HG03521 (cell line): ENCODE data around the gene DGKD.

Experiments
- ATAC-seq: cut with Tn5 transposase; IDR thresholded peaks from one replicate; pipeline ENCODE4 v1.9.1; 2021; ENCODE audit warnings: mild to moderate bottlenecking, moderate library complexity; ENCODE audit not compliant: unreplicated experiment

Gene DGKD

DNA sequence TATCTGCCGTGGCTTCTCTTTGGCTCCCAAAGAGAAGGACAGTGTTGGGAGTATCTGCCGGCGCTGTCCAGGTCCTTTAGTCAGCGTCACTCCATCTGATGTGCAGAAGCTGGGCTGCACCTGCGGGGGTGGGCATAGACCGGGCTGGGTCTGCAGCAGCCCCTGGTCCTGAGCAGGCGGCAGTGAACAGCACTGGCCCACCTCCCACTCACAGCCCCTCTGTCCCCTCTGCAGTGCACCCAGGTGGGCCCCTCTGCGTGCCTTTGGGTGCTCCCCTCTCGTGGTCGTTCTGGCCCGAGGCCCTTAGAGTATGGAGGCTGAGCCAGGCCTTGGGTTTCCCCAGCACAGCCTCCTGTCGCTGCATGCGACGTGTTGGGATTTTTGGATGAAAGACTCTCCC, 116.5 kb downstream of the DGKD start:
- no peak for ATAC-seq

DNA sequence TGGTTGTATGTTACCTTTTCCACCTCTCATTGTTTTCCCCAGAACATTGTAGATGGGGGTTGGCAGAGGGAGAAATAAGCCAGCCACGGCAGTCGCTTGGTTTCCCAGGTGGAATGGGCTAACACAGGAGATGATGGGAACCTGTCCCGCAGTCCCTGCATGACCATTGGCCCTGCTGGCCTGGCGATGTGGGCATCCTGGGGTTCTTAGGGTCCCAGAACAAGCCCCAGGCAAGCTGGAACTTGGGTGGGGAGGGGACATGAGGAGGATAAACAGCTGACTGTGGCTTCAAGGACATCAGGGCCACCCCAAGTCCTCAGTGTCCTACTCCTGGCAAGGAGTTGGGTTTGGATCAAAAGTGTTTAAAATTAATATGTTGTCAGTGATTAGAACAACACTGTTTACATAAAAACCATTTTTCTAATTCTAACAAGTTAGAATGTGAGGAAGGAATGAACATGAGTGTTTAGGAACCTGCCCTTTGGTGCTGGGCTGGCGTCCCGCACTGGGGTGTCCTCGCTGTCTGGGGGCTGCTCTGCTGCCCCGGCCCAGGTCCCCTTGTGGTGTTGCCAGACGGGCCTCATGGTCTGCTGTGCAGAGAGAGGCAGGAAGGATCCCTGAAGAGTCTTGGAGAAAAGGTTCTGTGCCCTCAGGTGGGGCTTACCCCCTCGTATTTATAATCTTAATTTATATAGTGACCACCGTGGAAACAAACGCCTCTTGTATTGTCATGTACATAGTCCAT, 117.2 kb downstream of the DGKD start:
- no peak for ATAC-seq

DNA sequence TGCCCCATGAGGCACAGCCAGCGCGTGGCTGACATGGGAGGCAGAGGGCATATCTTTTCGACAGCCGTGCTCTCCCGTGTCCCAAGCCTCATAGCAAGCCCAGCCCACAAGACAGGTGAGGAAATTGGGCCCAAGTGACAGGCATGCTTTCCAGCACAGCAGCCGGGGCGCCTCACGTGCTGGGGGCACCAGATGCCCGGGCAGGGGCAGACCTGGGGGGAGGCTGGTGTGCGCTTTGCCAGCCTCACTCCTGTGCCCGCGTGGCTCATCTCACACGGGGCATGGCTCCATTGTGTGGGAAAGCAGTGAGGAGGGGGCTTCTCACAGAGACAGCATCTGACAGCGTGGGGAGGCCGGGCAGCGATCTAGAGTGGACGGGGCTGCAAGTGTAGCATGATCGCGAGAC, 119.1 kb downstream of the DGKD start:
- ATAC-seq = no peak

DNA sequence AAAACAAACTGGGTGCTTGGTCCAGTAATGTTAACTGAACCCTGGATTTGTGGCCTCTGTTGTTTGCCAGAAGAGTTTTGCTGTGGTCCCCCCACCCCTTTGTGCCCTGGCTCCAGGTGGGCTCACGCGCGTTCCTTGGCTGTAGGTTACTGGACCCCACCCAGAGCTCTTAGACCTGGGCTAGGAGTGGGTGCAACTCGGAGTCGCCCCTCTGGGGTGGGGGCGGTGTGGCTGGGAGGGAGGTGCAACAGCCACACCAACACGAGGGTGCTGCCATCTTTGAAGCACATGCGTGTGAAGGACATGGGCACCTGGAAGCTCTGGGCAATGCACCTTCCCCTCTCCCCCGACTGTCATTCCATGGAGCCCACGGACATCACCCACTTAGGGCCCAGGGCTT, 119.6 kb downstream of the DGKD start:
- no peak for ATAC-seq

DNA sequence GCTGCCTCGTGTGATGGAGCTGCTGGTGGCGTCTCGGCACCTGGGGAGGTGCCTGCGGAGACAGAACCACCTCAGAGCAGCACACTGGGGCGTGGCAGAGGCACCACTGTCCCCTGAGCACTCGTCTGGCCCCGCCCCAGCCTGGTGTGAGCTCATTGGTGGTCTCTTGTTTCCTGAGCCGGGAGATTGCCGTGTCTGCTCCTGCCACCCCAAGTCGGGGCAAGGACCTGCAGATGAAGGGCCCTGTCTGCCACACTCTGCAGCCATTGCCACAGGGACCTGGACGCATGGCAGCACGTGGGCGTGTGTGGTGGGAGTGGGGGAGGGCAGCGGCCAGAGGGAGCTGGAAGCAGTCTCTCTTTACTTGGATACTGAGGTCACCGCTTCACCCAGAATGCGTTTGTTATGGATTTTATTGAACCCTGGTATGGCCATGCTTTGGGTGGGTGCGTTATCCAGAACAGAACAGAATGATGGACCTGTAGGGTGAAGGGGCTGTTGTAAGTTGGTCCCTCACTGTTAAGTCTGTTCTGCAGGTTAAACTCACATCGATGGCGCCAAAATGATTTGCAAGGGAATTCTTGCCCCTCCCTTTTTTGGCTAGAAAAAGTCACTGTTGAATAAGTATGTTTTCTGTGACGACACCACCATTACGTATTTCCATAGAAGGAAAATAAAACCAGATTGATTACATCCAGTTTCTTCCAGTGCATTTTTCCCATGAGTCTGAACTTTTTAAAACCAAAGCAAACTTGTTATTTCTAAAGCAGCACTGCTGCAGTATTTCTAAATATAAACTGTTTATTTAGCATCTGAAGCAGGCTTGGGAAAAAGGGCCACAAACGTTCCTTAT, 120.2 kb downstream of the DGKD start:
- ATAC-seq = no peak

DNA sequence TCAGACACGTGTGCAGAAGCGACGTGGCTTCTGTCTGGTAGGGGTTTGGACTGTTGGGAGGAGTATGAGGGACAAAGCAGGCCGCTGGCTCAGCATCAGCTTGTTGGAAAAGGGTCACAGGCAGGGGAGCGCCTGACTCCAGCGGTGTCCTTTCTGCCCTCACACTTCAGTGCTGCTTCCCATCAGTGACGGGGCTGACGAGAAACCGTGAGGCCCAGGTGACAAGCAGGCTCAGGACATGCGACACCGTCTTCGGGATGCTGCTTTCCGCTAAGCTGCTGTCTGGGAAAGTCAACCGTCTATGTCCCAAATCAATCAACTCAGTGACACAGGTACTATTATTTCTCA, 121.7 kb downstream of the DGKD start:
- ATAC-seq = no peak

DNA sequence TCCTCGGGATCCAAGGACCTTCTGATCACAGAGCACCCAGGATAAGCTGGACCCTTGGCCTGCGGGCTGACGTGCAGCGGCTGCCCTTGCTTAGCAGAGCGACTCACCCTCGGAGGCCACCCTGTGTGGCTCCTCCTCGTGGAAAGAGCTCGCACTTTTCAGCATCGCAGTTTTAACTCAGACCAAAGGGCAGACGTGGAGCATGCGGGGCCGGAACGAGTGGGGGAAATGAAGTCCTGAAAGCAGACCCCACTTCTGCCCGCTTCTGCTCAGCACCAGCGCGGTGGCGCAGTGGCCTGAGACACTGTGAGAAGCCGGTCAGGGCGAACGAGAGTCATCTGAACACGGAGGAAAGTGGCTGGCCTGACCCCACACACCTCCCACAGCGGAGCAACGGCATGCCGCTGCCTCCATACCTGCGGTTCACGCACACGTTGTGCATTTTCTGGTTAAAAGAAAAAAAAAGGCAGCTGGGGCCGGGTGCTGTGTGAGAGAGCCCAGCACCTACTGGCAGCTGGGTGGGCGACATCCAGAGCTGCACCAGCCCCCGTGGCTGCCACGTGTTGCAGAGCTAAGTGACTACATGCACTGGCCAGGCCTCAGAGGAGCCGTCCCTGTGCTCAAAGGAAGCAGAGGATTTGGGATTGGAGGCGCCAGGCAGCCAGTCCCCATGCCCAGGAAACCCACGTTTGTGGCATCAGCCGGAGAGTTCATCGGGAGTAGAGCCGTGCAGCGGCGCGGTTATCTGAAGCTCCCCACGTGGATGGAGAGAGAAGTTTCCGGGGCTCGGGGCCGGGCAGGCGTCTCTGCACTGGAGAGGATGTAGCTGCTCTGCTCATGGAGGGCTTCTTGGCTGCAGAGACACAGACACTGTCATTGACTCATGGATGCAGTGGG, 122.6 kb downstream of the DGKD start:
- no peak for ATAC-seq

DNA sequence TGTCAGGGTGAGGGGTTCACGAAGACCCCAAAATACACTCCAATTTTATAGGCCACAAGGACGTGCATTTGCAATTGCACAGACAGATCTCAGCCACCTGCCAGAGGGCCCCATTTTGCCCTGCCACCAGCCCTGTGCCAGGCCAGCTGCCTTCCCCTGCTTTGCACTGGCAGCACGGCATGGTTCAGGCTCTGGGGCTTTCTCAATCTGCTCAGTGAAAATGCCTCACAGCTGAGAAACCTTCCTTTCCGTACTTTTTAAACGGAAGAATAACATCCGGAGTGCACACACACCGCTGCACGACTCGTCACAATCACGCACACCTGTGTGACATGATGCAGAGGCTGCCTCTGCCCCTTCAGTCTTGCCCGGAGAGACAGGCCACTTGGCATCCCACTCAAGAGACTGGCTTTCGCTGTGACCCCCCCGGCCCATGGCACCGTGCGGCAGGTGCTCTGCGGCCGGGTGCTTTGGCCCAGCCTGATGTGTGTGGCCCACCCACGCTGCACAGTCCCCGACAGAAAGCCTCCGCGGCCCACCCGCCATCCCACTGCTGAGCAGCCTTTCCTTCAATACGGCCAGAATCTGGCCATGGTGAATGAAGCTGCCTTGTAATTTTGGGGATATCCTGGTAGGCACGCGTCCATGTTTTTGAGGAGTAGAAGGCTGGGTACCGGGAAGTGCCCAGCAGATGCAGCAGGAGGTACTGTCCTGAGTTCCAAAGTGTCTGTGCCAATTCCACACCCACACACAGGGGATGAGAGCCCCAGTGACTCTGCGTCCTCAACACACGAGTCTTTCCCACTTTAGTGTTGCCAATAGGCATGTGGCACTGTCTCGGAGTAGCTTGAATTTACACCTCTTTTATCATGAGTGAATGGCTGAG, 123.5 kb downstream of the DGKD start:
- ATAC-seq = no peak

DNA sequence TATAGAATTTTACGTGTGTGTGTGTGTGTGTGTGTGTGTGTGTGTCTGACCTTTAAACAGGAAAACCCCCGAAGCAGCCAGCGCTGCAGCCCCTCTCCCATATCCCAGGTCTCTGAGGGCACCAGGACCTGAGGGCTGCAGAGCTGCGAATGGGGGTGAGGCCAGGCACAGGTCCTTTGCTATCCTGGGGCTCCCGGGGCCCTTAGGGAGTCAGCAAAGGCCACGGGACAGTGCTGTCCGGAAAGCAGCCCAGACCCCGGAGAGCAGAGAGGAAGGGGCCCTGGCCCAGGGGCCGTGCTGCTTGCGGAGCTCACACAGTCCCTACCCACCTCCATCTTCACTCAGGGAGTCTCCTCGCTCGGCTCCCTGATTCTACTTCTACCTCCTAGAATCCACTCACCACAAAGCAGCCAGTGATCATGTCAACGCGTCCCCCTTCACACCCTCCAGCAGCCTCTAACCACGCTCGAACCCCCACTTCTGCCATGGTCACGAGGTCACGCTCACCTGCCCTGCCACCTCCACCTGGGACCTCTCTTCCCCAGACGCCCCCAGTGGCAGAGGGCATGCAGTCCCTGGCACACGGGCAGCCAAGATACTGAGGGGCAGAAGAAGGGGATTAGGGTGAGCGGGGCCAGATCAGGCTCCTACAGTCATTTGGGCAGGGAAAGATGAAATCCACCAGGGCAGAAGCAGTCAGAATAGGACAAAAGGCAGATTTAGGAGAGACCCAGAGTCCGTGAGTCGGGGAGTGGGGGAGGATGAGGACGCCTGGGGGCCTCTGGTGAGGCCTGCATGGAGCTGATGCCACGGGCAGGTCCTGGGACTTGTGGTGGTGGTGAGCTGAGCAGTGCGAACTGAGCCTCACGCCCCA, 125.6 kb downstream of the DGKD start:
- no peak for ATAC-seq

DNA sequence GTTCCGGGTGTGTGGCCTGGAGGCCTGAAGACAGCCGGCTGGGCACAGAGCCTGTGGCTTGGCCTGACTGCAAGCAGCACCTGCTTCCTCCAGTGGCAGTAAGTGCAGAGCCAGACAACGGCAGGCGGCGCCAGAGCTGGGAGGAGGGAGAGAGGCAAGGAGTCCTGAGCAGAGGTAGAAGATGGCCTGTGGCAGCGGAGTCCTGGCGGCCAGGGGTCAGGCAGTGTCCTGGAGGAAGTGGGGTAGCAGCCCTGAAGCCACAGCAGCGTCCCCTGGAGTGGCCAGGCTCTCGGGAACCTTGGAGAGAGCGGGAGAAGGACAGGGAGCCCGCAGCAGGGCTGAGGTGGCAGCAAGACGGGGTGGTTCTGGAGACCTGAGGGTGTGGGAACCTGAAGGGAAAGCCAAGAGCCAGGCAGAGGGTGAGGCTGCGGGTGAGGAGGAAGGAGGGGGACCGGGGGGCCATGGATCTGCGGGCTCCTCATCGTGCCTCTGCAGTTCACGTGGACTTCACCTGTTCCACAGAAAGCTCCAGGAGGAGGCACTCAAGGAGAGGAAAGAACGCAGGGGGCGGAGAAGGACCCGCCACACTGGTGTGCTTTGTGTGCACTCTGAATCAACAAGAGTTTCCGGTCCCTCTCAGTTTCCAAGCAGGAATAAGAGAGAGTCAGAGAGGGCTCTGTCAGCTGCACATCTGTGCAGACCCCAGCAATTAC, 126.4 kb downstream of the DGKD start:
- no peak for ATAC-seq

DNA sequence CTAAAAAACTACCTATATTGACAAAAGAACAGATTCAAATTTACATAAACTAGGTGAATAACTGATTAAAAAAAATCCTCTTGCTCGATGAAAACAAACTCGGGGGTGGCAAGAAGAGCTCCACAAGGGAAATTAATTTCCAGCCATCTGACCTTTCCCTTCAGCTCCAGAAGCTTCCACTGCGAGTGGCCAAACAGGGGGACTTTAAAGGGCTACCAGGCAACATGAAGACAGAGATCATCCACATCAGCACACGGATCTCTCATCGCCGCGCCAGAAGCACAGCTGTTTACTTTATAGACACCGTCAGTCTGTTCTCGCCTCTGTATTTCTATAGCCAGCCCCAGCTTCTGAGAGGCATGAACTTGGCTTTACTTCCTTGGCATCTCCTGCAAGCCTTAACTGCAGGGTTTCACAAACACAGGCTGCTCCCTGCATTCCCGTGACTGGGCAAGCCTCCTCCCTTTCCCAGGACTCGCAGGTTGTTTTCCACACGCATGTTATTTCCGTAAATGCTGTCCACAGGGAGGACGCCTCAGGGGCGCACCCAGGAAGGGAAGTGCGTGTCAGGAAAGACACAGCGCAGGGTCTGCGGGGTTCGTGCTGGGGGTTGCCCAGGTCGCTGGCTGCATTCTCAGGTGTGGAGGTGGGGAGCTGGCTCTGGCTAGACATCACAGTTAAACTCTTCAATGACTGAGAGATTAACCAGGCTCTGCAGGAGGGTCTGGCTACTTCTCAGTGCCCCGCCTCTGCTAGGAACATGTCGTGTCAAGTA, 127.3 kb downstream of the DGKD start:
- no peak for ATAC-seq

DNA sequence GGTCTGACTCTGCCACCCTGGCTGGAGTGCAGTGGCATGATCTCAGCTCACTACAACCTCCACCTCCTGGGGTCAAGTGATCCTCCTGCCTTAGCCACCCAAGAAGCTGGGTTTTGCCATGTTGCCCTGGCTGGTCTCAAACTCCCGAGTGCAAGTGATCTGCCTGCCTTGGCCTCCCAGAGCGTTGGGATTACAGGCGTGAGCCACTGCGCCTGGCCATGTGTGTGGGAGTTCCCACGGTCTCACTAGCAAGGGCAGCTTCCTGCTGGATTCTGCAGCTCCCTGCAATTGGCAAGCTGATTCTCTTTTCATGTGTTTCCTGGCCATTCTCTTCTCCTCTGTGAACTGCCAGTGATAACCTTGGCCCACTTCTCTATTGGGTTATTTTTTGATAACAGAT, 128.3 kb downstream of the DGKD start:
- ATAC-seq = no peak

DNA sequence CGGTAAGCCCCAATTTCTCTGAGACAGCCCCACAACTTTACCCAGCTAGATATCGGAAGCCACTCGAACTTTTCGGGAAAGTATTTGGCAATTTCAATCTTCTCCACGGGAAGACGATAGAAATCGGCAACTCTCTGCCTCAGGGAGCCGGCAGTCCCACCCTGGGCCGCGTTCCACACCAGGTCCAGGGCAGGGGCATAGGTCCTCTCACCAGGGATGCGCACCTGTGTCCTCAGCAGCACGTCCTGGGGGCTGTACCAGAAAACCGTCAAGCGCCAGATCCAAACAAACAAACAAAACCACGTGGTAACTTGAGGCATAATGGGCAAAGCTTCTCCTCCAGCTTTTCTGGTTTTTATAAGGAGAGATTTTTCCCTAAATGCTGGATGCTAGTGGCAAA, 131.4 kb downstream of the DGKD start:
- ATAC-seq = no peak

DNA sequence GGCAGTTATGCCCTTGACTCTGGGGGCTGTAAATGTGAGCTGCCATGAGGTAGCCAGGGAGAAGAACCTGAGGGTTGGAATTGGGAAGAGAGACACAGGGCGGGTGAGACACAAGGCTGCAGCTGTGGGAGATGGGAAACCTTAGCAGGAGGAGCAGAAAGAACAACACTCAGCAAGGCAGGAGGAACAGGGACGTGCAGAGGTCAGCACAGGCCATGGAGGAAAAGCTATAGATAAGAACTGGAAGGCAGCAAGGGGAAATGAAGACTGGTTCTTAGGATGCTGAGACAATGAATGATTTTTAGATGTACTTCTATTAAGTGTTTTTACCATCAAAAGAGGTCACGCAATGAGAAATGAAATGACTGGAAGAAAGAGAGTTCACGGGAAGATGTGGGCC, 132.1 kb downstream of the DGKD start:
- no peak for ATAC-seq

DNA sequence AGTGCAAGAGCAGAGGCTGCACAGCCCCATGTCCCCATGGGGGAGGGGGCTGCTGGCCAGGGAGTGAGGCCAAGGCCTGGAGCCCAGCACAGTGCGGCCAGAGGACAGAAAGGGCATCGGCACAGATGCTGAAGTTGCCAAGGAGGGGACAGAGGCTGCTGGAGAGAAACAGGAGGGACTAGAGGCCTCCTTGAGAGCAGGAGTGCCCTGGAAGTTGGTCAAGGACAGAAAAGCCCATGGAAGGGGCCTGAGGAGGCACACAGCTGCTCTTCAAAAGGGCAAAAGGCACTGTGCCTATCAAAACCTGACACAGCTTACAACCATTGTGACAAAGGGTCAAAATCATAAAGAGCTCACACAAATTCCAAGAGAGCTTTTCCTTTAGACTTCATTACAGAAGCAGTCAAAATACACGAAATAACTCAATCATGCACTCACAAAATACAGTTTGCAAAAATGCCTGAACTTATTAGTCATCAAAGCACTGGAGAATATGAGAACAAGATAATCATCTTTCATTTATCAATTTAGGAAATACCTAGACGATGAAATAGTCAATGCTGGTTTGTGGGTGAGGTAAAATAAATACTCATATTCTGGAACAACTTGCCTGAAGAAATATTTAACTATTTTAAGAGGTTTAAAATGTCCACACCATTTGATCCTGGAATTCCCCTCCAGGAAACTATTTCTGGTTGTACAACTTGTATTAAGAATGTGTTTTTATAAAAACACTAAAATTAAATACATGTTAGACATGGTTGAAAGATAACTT, 132.7 kb downstream of the DGKD start:
- no peak for ATAC-seq

DNA sequence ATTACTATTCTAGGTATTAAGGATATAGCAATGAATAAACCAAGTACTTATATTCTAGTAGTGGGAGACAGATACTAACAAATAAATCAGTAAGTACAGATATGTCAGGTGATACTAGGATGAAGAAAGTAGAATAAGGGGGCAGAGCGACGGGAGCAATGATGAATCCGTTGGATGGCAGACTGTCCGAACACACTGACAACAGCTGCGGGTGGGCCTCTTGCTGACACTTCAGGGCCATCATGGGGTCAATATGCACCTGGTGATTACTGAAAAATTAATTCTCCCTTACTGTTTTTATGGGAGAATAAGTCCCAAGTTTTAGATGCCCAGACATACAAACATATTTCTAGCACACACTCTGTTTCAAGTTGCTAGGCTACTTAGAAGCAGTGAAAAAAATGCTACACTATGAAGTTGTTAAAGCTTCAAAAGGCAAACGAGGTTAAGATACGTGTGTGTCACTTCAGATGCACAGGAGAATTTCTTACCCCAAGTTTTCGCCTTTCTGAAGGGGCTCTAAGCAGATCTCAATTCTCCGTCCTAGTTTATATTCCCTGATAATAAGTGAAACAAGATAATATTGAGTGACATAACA, 133.6 kb downstream of the DGKD start:
- ATAC-seq = no peak

DNA sequence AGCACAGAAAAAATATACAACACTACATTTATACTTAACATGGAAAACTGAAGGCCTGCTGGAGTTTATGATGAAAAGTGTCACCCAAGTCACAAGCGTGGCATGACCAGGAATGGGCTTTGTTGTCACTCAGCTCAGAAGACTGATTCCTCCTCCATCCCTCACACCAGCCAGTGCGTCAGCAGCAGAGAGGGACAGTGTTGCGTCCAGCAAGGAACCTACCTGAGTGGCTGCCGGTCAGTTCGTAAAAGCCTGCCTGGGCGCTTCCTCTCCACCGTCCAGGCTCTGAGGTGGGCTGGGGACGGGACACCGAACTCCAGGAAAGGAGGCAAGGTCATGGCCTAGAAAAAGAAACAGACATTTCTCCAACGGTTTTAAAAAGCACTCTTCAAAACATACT, 134.8 kb downstream of the DGKD start:
- no peak for ATAC-seq
